ENCODE measurements around the gene SHISA9. TPM values are rescaled to one million over a fixed set of nuclear protein-coding genes. Genes with fewer than 3 reads are reported as not detected.

The SHISA9 gene
- polyA plus RNA-seq, 6 donors from 2014 or later: not detected

- no peaks in the 10 kb centered on the region for H3K36me3 Mint-ChIP-seq
- peaks cover 2 to 21% (median 11%) of the 10 kb centered on the region in 7 donors for H3K9me3 Mint-ChIP-seq
- H3K27ac Mint-ChIP-seq: no peak overlapping the region
- DNase-seq (no peak), ATAC-seq (ENCODE audit: low read depth in 2 of 2) (no peak)
- H3K4me3 Mint-ChIP-seq: no peak overlapping the region
- H3K27me3 Mint-ChIP-seq: no peaks in the 10 kb centered on the region
- H3K4me1 Mint-ChIP-seq: no peaks in the 10 kb centered on the region
Observed at GRCh38 chr16:13109171-13109570, 207.8 kb downstream of the SHISA9 start.

- H3K27ac Mint-ChIP-seq: no peak overlapping the region
- H3K36me3 Mint-ChIP-seq: no peaks in the 10 kb centered on the region
- no peak overlapping the region for H3K4me3 Mint-ChIP-seq
- H3K4me1 Mint-ChIP-seq: no peaks in the 10 kb centered on the region
- peaks cover 5 to 19% (median 8%) of the 10 kb centered on the region in 7 donors for H3K9me3 Mint-ChIP-seq
- H3K27me3 Mint-ChIP-seq: no peaks in the 10 kb centered on the region
- no peak for ATAC-seq (ENCODE audit: low read depth in 2 of 2)
- DNase-seq: no peak
Observed at GRCh38 chr16:13110124-13110796, 208.9 kb downstream of the SHISA9 start.

- Mint-ChIP-seq H3K27ac (no peak overlapping the region), H3K27me3 (peaks cover 0 to 4% (median 0%) of the 10 kb centered on the region in 3 donors), H3K4me3 (no peak overlapping the region), H3K4me1 (no peaks in the 10 kb centered on the region), H3K36me3 (no peaks in the 10 kb centered on the region), H3K9me3 (peaks cover 2 to 23% (median 3%) of the 10 kb centered on the region in 7 donors)
- ATAC-seq (ENCODE audit: low read depth in 2 of 2) (no peak), DNase-seq (no peak)
Observed at GRCh38 chr16:13111747-13112146, 210.3 kb downstream of the SHISA9 start.

GRCh38 chr16:13113741-13114140, 212.3 kb downstream of the SHISA9 start:
- DNase-seq (no peak), ATAC-seq (ENCODE audit: low read depth in 2 of 2) (no peak)
- H3K36me3 Mint-ChIP-seq: no peaks in the 10 kb centered on the region
- no peak overlapping the region for H3K4me3 Mint-ChIP-seq
- no peaks in the 10 kb centered on the region for H3K4me1 Mint-ChIP-seq
- H3K27me3 Mint-ChIP-seq: peaks cover 0 to 4% (median 0%) of the 10 kb centered on the region in 3 donors
- H3K9me3 Mint-ChIP-seq: peaks cover 0 to 21% (median 0%) of the 10 kb centered on the region in 7 donors
- no peak overlapping the region for H3K27ac Mint-ChIP-seq

- Mint-ChIP-seq H3K4me3 (no peak overlapping the region), H3K4me1 (no peaks in the 10 kb centered on the region), H3K27me3 (peaks cover 0 to 12% (median 4%) of the 10 kb centered on the region in 3 donors), H3K27ac (no peak overlapping the region), H3K9me3 (peaks cover 0 to 17% (median 0%) of the 10 kb centered on the region in 7 donors), H3K36me3 (no peaks in the 10 kb centered on the region)
- ATAC-seq (ENCODE audit: low read depth in 2 of 2): no peak
- DNase-seq: no peak
Observed at GRCh38 chr16:13118091-13118490, 216.7 kb downstream of the SHISA9 start.

- no peak overlapping the region for H3K27ac Mint-ChIP-seq
- H3K4me3 Mint-ChIP-seq: no peak overlapping the region
- peaks cover 0 to 12% (median 4%) of the 10 kb centered on the region in 3 donors for H3K27me3 Mint-ChIP-seq
- H3K36me3 Mint-ChIP-seq: no peaks in the 10 kb centered on the region
- ATAC-seq (ENCODE audit: low read depth in 2 of 2) (no peak), DNase-seq (no peak)
- H3K4me1 Mint-ChIP-seq: no peaks in the 10 kb centered on the region
- H3K9me3 Mint-ChIP-seq: peaks cover 0 to 14% (median 3%) of the 10 kb centered on the region in 7 donors
Observed at GRCh38 chr16:13120091-13120490, 218.7 kb downstream of the SHISA9 start.

GRCh38 chr16:13120557-13120956, 219.2 kb downstream of the SHISA9 start:
- Mint-ChIP-seq H3K27ac (no peak overlapping the region), H3K36me3 (no peaks in the 10 kb centered on the region), H3K27me3 (peaks cover 0 to 12% (median 4%) of the 10 kb centered on the region in 3 donors), H3K4me1 (no peaks in the 10 kb centered on the region), H3K4me3 (no peak overlapping the region), H3K9me3 (peaks cover 0 to 12% (median 3%) of the 10 kb centered on the region in 7 donors)
- ATAC-seq (ENCODE audit: low read depth in 2 of 2) (no peak), DNase-seq (no peak)

- ATAC-seq (ENCODE audit: low read depth in 2 of 2) (no peak), DNase-seq (no peak)
- H3K4me1 Mint-ChIP-seq: no peaks in the 10 kb centered on the region
- H3K4me3 Mint-ChIP-seq: peak overlapping the region in 1 of 8 donors; percentile 0
- peaks cover 2 to 15% (median 4%) of the 10 kb centered on the region in 7 donors for H3K9me3 Mint-ChIP-seq
- no peak overlapping the region for H3K27ac Mint-ChIP-seq
- peaks cover 0 to 27% (median 7%) of the 10 kb centered on the region in 3 donors for H3K27me3 Mint-ChIP-seq
- peaks cover 0 to 6% of the 10 kb centered on the region in 2 donors for H3K36me3 Mint-ChIP-seq
Observed at GRCh38 chr16:13123991-13124390, 222.6 kb downstream of the SHISA9 start.

- no peaks in the 10 kb centered on the region for H3K4me1 Mint-ChIP-seq
- DNase-seq: no peak
- H3K36me3 Mint-ChIP-seq: peaks cover 0 to 6% of the 10 kb centered on the region in 2 donors
Observed at GRCh38 chr16:13127144-13127543, 225.7 kb downstream of the SHISA9 start.

GRCh38 chr16:13130586-13130985, 229.2 kb downstream of the SHISA9 start:
- no peak for ATAC-seq (ENCODE audit: low read depth in 2 of 2)
- peaks cover 0 to 15% (median 7%) of the 10 kb centered on the region in 3 donors for H3K27me3 Mint-ChIP-seq

More at GRCh38 chr16:13127144-13127543, 225.7 kb downstream of the SHISA9 start:
- no peak for ATAC-seq (ENCODE audit: low read depth in 2 of 2)
- Mint-ChIP-seq H3K27me3 (peaks cover 0 to 15% (median 7%) of the 10 kb centered on the region in 3 donors), H3K27ac (peak overlapping the region in 1 of 6 donors; percentile 16), H3K9me3 (peaks cover 2 to 18% (median 6%) of the 10 kb centered on the region in 7 donors), H3K4me3 (peak overlapping the region in 1 of 8 donors; percentile 31)

GRCh38 chr16:13134836-13135235, 233.4 kb downstream of the SHISA9 start:
- no peak overlapping the region for H3K27ac Mint-ChIP-seq
- H3K4me3 Mint-ChIP-seq: no peak overlapping the region
- peaks cover 0 to 19% (median 11%) of the 10 kb centered on the region in 7 donors for H3K9me3 Mint-ChIP-seq
- ATAC-seq (ENCODE audit: low read depth in 2 of 2) (no peak), DNase-seq (no peak)
- H3K4me1 Mint-ChIP-seq: no peaks in the 10 kb centered on the region
- H3K36me3 Mint-ChIP-seq: no peaks in the 10 kb centered on the region
- peaks cover 0 to 10% (median 0%) of the 10 kb centered on the region in 3 donors for H3K27me3 Mint-ChIP-seq

More at GRCh38 chr16:13130586-13130985, 229.2 kb downstream of the SHISA9 start:
- Mint-ChIP-seq H3K9me3 (peaks cover 2 to 24% (median 15%) of the 10 kb centered on the region in 7 donors), H3K27ac (no peak overlapping the region), H3K4me3 (no peak overlapping the region), H3K36me3 (peaks cover 0 to 6% of the 10 kb centered on the region in 2 donors), H3K4me1 (no peaks in the 10 kb centered on the region)
- no peak for DNase-seq

GRCh38 chr16:13136901-13137300, 235.5 kb downstream of the SHISA9 start:
- no peak overlapping the region for H3K27ac Mint-ChIP-seq
- ATAC-seq (ENCODE audit: low read depth in 2 of 2) (no peak), DNase-seq (no peak)
- H3K36me3 Mint-ChIP-seq: no peaks in the 10 kb centered on the region
- peaks cover 0 to 10% (median 0%) of the 10 kb centered on the region in 3 donors for H3K27me3 Mint-ChIP-seq
- no peaks in the 10 kb centered on the region for H3K4me1 Mint-ChIP-seq
- H3K4me3 Mint-ChIP-seq: no peak overlapping the region
- peaks cover 2 to 19% (median 10%) of the 10 kb centered on the region in 7 donors for H3K9me3 Mint-ChIP-seq

- Mint-ChIP-seq H3K36me3 (no peaks in the 10 kb centered on the region), H3K27ac (no peak overlapping the region), H3K4me3 (no peak overlapping the region), H3K9me3 (peaks cover 2 to 15% (median 10%) of the 10 kb centered on the region in 7 donors), H3K27me3 (peaks cover 0 to 10% (median 0%) of the 10 kb centered on the region in 3 donors), H3K4me1 (no peaks in the 10 kb centered on the region)
- ATAC-seq (ENCODE audit: low read depth in 2 of 2) (no peak), DNase-seq (no peak)
Observed at GRCh38 chr16:13138528-13138927, 237.1 kb downstream of the SHISA9 start.

- no peak overlapping the region for H3K4me3 Mint-ChIP-seq
- no peak for DNase-seq
- no peaks in the 10 kb centered on the region for H3K36me3 Mint-ChIP-seq
- ATAC-seq (ENCODE audit: low read depth in 2 of 2): no peak
- H3K4me1 Mint-ChIP-seq: no peaks in the 10 kb centered on the region
- H3K9me3 Mint-ChIP-seq: peaks cover 2 to 8% (median 6%) of the 10 kb centered on the region in 7 donors
- H3K27me3 Mint-ChIP-seq: peaks cover 0 to 10% (median 0%) of the 10 kb centered on the region in 3 donors
- peak overlapping the region in 1 of 6 donors; percentile 65 for H3K27ac Mint-ChIP-seq
Observed at GRCh38 chr16:13139661-13140241, 238.4 kb downstream of the SHISA9 start.

All from naive B cell (primary cell).